Islet of Langerhans (tissue), 1 donor: Measurements from ENCODE around the gene WFDC2.
"Not testable (repeated sequence)": the region's sequence is repeated elsewhere in the genome, so short reads cannot be mapped to it uniquely, and the experiment has no call there.

ENCODE experiments used
- FAIRE-seq: peaks from one replicate; lab custom pipeline; 2011; peaks lifted over from hg19 to GRCh38; lab: Jason Lieb, UNC

Gene WFDC2

GRCh38 chr20:45452238-45452637, 17.3 kb upstream of the WFDC2 start:
- no peak for FAIRE-seq

- no peak for FAIRE-seq
These were observed 16.5 kb upstream of the WFDC2 start for GRCh38 chr20:45452772-45453691.

- no peak for FAIRE-seq
These were observed 12.9 kb upstream of the WFDC2 start for GRCh38 chr20:45456632-45457031.

GRCh38 chr20:45459606-45460005, 9.9 kb upstream of the WFDC2 start:
- FAIRE-seq: no peak

GRCh38 chr20:45461225-45461624, 8.3 kb upstream of the WFDC2 start:
- FAIRE-seq: no peak

- FAIRE-seq: no peak
These were observed 6.6 kb upstream of the WFDC2 start for GRCh38 chr20:45462711-45463509.

GRCh38 chr20:45463709-45464108, 5.8 kb upstream of the WFDC2 start:
- FAIRE-seq: no peak

- FAIRE-seq: no peak
These were observed 3.9 kb upstream of the WFDC2 start for GRCh38 chr20:45465491-45466266.

- no peak for FAIRE-seq
These were observed 2.4 kb upstream of the WFDC2 start for GRCh38 chr20:45467172-45467571.

- no peak for FAIRE-seq
These were observed 1.7 kb upstream of the WFDC2 start for GRCh38 chr20:45467861-45468260.

GRCh38 chr20:45470262-45470931, 844 bp downstream of the WFDC2 start:
- no peak for FAIRE-seq

- no peak for FAIRE-seq
These were observed 1.4 kb downstream of the WFDC2 start for GRCh38 chr20:45470937-45471336.

- FAIRE-seq: not testable (repeated sequence)
These were observed 2.7 kb downstream of the WFDC2 start for GRCh38 chr20:45472286-45472685.

- FAIRE-seq: not testable (repeated sequence)
These were observed 8.1 kb downstream of the WFDC2 start for GRCh38 chr20:45477530-45478148.

- FAIRE-seq: no peak
These were observed 10.3 kb downstream of the WFDC2 start for GRCh38 chr20:45479822-45480221.

- FAIRE-seq: no peak
These were observed 15.1 kb downstream of the WFDC2 start for GRCh38 chr20:45484676-45485075.

- no peak for FAIRE-seq
These were observed 15.8 kb downstream of the WFDC2 start for GRCh38 chr20:45485388-45485787.

GRCh38 chr20:45487231-45487635, 17.7 kb downstream of the WFDC2 start:
- no peak for FAIRE-seq

GRCh38 chr20:45489083-45489531, 19.6 kb downstream of the WFDC2 start:
- no peak for FAIRE-seq

- no peak for FAIRE-seq
These were observed 26.0 kb downstream of the WFDC2 start for GRCh38 chr20:45495501-45495941.

GRCh38 chr20:45496166-45496565, 26.6 kb downstream of the WFDC2 start:
- no peak for FAIRE-seq
